Measurements from ENCODE around the gene TAB2. TPM values are rescaled to one million over a fixed set of nuclear protein-coding genes. Genes with fewer than 3 reads are reported as not detected.

Gene TAB2
- total RNA-seq, 4 donors from 2014 or later: 43.6 to 89.9 (median 64.7) TPM

- peak overlapping the region; percentile 69 to 79 (median 77) for H3K27ac ChIP-seq
- no peaks in the 10 kb centered on the region for H3K9me3 ChIP-seq
- H3K36me3 ChIP-seq: no peaks in the 10 kb centered on the region
- TF ChIP-seq EP300 (IDR thresholded peaks at IDR 0.05; ENCODE audit: low read depth): no peak
- no peak for TF ChIP-seq POLR2AphosphoS5 (IDR thresholded peaks at IDR 0.05)
- no peak for TF ChIP-seq POLR2A (IDR thresholded peaks at IDR 0.05)
- TF ChIP-seq, protein P1, sequence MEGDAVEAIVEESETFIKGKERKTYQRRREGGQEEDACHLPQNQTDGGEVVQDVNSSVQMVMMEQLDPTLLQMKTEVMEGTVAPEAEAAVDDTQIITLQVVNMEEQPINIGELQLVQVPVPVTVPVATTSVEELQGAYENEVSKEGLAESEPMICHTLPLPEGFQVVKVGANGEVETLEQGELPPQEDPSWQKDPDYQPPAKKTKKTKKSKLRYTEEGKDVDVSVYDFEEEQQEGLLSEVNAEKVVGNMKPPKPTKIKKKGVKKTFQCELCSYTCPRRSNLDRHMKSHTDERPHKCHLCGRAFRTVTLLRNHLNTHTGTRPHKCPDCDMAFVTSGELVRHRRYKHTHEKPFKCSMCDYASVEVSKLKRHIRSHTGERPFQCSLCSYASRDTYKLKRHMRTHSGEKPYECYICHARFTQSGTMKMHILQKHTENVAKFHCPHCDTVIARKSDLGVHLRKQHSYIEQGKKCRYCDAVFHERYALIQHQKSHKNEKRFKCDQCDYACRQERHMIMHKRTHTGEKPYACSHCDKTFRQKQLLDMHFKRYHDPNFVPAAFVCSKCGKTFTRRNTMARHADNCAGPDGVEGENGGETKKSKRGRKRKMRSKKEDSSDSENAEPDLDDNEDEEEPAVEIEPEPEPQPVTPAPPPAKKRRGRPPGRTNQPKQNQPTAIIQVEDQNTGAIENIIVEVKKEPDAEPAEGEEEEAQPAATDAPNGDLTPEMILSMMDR (IDR thresholded peaks at IDR 0.05): no peak
- H3K27me3 ChIP-seq: no peaks in the 10 kb centered on the region
- 50 to 65% methylated on average over 5 to 6 of the region's 6 CpGs for WGBS, 2 donors (ENCODE audit: low coverage in 1 of 2)
- DNase-seq: no peak
- intact Hi-C loops (cut with DNase I; ENCODE audit: low total_unique reads): no loop called here
- H3K4me1 ChIP-seq: peaks cover 23 to 62% (median 41%) of the 10 kb centered on the region in 4 donors
- peak overlapping the region in 1 of 4 donors; percentile 3 for H3K4me3 ChIP-seq
- in situ Hi-C loops (cut with MboI; ENCODE audit: low pct_ligation_motif_present in 1 of 4, low pct_unique_long_range_greater_than_20kb in 1 of 4, low sequenced_read_pairs in 3 of 4): no loop called here
Measured at GRCh38 chr6:149453597-149454345, 136.3 kb downstream of the TAB2 start.

DNA sequence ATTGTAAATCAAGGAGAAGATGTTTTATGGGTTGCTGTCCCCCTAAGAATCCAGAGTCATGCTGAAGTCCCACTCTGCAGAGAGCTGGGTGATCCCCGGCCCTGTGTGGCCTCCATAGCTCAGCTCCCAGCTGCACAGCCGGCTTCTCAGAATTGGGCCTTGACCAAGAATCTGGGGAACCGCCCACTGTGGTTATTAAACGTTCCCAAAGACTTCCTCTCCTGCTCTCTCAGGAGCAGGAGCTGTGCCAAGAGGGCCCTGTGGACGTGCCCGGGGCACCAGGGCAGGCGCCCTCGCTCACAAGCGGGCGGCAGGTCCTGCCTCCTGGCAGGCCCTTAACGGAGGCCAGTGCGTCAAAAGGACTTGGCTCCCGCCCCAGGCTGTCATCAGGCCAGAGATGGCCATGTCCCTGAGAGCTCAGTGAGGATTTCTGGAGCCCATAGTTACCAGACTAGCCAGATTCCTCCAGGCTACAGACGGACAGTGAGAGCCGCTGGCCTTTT, 136.9 kb downstream of the TAB2 start:
- peak overlapping the region; percentile 69 to 79 (median 77) for H3K27ac ChIP-seq
- peak overlapping the region in 1 of 4 donors; percentile 3 for H3K4me3 ChIP-seq
- TF ChIP-seq EP300 (IDR thresholded peaks at IDR 0.05; ENCODE audit: low read depth): no peak
- TF ChIP-seq POLR2A (IDR thresholded peaks at IDR 0.05): peak; percentile 8
- TF ChIP-seq POLR2AphosphoS5 (IDR thresholded peaks at IDR 0.05): peak; percentile 52 to 75 (median 74)
- TF ChIP-seq, protein P1 (IDR thresholded peaks at IDR 0.05): no peak
- intact Hi-C loops (cut with DNase I; ENCODE audit: low total_unique reads): no loop called here
- peak; percentile 88 for DNase-seq
- no peaks in the 10 kb centered on the region for H3K27me3 ChIP-seq
- no peaks in the 10 kb centered on the region for H3K36me3 ChIP-seq
- 11% methylated on average over 8 of the region's 15 CpGs; no CpG with 5 or more reads in 1 of the 2 donors for WGBS, 2 donors (ENCODE audit: low coverage in 1 of 2)
- peaks cover 23 to 62% (median 41%) of the 10 kb centered on the region in 4 donors for H3K4me1 ChIP-seq
- H3K9me3 ChIP-seq: no peaks in the 10 kb centered on the region
- in situ Hi-C loops (cut with MboI; ENCODE audit: low pct_ligation_motif_present in 1 of 4, low pct_unique_long_range_greater_than_20kb in 1 of 4, low sequenced_read_pairs in 3 of 4): no loop called here

DNA sequence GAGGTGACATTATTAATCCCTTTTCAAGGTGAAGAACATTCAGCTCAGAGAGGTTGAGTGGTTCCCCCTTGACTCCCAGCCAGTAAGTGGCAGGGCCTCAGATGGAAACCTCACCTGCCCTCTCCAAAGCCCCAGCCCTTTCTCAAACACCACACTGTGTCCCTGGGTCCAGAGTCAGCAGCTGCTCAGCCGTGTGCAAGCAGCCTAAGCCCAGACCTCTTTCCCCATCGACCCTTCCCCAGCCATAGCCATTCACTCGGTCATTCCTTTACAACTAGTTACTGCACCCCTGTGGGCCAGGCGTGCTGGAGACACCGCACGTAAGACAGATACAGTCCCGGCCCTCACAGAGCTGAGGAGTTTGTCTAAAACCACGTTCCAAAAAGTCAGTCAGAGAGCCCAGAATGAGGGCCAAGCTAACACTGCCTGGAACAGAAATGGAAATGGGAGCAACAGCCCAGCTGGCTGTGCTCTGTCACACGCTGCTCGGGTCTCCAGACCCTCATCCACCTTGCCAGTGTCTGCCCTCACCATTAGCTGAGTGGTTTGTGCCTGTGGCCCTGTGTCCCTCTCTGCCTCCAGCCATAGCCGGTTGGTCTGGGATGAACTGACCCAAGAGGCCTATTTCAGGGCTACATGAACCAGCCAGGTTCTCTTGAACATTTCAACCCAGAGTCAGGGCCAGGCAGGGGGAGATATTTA, 137.7 kb downstream of the TAB2 start:
- Histone ChIP-seq H3K27ac (peak overlapping the region; percentile 69 to 79 (median 77)), H3K27me3 (no peaks in the 10 kb centered on the region), H3K36me3 (no peaks in the 10 kb centered on the region), H3K9me3 (no peaks in the 10 kb centered on the region), H3K4me1 (peaks cover 23 to 58% (median 39%) of the 10 kb centered on the region in 4 donors), H3K4me3 (no peak overlapping the region)
- TF ChIP-seq POLR2A (IDR thresholded peaks at IDR 0.05): no peak
- no peak for TF ChIP-seq POLR2AphosphoS5 (IDR thresholded peaks at IDR 0.05)
- TF ChIP-seq, protein P1 (IDR thresholded peaks at IDR 0.05): no peak
- TF ChIP-seq EP300 (IDR thresholded peaks at IDR 0.05; ENCODE audit: low read depth): no peak
- intact Hi-C loops (cut with DNase I; ENCODE audit: low total_unique reads) (no loop called here), in situ Hi-C loops (cut with MboI; ENCODE audit: low pct_ligation_motif_present in 1 of 4, low pct_unique_long_range_greater_than_20kb in 1 of 4, low sequenced_read_pairs in 3 of 4) (no loop called here)
- 20 to 83% methylated on average over 1 to 11 of the region's 11 CpGs for WGBS, 2 donors (ENCODE audit: low coverage in 1 of 2)
- DNase-seq: no peak
